HCT116 (cell line): Measurements from ENCODE around the gene TMEM131. TPM values are rescaled to one million over a fixed set of nuclear protein-coding genes. Genes with fewer than 3 reads are reported as not detected.

Source experiments
- ATAC-seq: fragments of 200-7000 bp; cut with Tn5 transposase; 2 replicates; pipeline ENCODE4 v1.9.1; 2020; ENCODE audit warnings: mild to moderate bottlenecking, moderate library complexity
- BruUV-seq: library from RNA; stranded (reverse); fragments of 400-500 nt; replicated peaks from 2 replicates; lab custom pipeline; 2021; lab: Mats Ljungman, UMichigan
- CTCF ChIA-PET: fragments of 300-600 bp; sonication (Branson Sonifier 250); formaldehyde crosslinking; loops from one replicate; lab custom pipeline; 2021; ENCODE audit warnings: antibody characterized with exemption; lab: Charles Lee
- POLR2A ChIA-PET: fragments of 300-600, 350-600 bp; sonication (Branson Sonifier 250); formaldehyde crosslinking; loops from one replicate; lab custom pipeline; 2021; ENCODE audit warnings: antibody characterized with exemption; lab: Charles Lee
- RAD21 ChIA-PET, 2 experiments: fragments of 300-600 bp; sonication (Branson Sonifier 250); formaldehyde crosslinking; loops; one replicate each; lab custom pipeline; 2023; ENCODE audit warnings: low total read pairs in 2 of 2; ENCODE audit not compliant: uncharacterized antibody in 2 of 2, unreplicated experiment in 2 of 2, low non-redundant PET in 1 of 2; lab: Charles Lee
- DNase-seq: peaks from one replicate; pipeline ENCODE4 v3.0.0-alpha.2; 2010; ENCODE audit warnings: low read depth, low spot score
- H2AFZ ChIP-seq: fragments of 200-600 bp; shearing (Covaris generic), sonication (generic); 2 replicates; pipeline ENCODE4 v1.6.1; 2017; ENCODE audit warnings: low read depth, mixed run types, mixed read lengths, antibody characterized with exemption, low read length; ENCODE audit not compliant: poor library complexity, severe bottlenecking
- H3K27ac ChIP-seq: 2 replicates; pipeline ENCODE4 v1.5.1; 2012; ENCODE audit warnings: low read depth, low read length
- H3K27me3 ChIP-seq: fragments of 200-600 bp; sonication (generic); 2 replicates; pipeline ENCODE4 v1.6.1; 2016; ENCODE audit warnings: mixed run types, low read length, mixed read lengths; ENCODE audit not compliant: insufficient read depth
- H3K36me3 ChIP-seq, 2 experiments: fragments of 200-500 bp in 1 of 2; fragments of 200-600 bp in 1 of 2; sonication (Bioruptor generic) in 1 of 2; sonication (generic) in 1 of 2; 2 replicates each; pipeline versions ENCODE4 v1.5.1 to v1.6.1; 2014 to 2016; ENCODE audit warnings: low read length in 2 of 2, inconsistent platforms in 1 of 2, mixed read lengths in 1 of 2, mixed run types in 1 of 2; ENCODE audit not compliant: insufficient read depth in 2 of 2, control insufficient read depth in 1 of 2
- H3K4me1 ChIP-seq, 2 experiments: fragments of 200-600 bp in 1 of 2; sonication (generic) in 1 of 2; 2 replicates each; pipeline versions ENCODE4 v1.5.1 to v1.6.1; 2012 to 2017; ENCODE audit warnings: low read length in 2 of 2, inconsistent platforms in 1 of 2, mild to moderate bottlenecking in 1 of 2, mixed read lengths in 1 of 2, mixed run types in 1 of 2, moderate library complexity in 1 of 2; ENCODE audit not compliant: insufficient read depth in 2 of 2, control insufficient read depth in 1 of 2
- H3K4me2 ChIP-seq: fragments of 200-600 bp; sonication (generic); 2 replicates; pipeline ENCODE4 v1.6.1; 2017; ENCODE audit warnings: mixed run types, low read length, mixed read lengths
- H3K4me3 ChIP-seq, 2 experiments: fragments of 200-600 bp in 1 of 2; sonication (generic) in 1 of 2; replicated peaks in 1 of 2; 2 replicates each; pipeline ENCODE4 v1.5.1; 2011 to 2016; ENCODE audit warnings: low read length in 2 of 2, control low read depth in 1 of 2, low read depth in 1 of 2, mild to moderate bottlenecking in 1 of 2, mixed read lengths in 1 of 2, mixed run types in 1 of 2
- H3K79me2 ChIP-seq: fragments of 200-600 bp; sonication (generic); 2 replicates; pipeline ENCODE4 v1.6.1; 2017; ENCODE audit warnings: mild to moderate bottlenecking, mixed run types, low read length, moderate library complexity, mixed read lengths; ENCODE audit not compliant: insufficient read depth
- H3K9ac ChIP-seq: fragments of 200-600 bp; sonication (generic); 2 replicates; pipeline ENCODE4 v1.6.1; 2016; ENCODE audit warnings: low read length, mixed read lengths
- H3K9me2 ChIP-seq: fragments of 200-600 bp; sonication (generic), shearing (Covaris generic); 2 replicates; pipeline ENCODE4 v1.6.1; 2017; ENCODE audit warnings: mixed run types, mild to moderate bottlenecking, moderate library complexity; ENCODE audit not compliant: insufficient read depth
- H3K9me3 ChIP-seq, 2 experiments: fragments of 200-500 bp in 1 of 2; fragments of 200-600 bp in 1 of 2; sonication (Bioruptor generic) in 1 of 2; sonication (generic) in 1 of 2; 2 replicates each; pipeline ENCODE4 v1.6.1; 2014 to 2017; ENCODE audit warnings: low read length in 2 of 2, mixed read lengths in 2 of 2, inconsistent platforms in 1 of 2, low read depth in 1 of 2, mild to moderate bottlenecking in 1 of 2, mixed run types in 1 of 2, moderate library complexity in 1 of 2; ENCODE audit not compliant: control insufficient read depth in 1 of 2, insufficient read depth in 1 of 2
- H4K20me1 ChIP-seq: fragments of 200-600 bp; sonication (generic), shearing (Covaris generic); 2 replicates; pipeline ENCODE4 v1.6.1; 2017; ENCODE audit warnings: mixed run types, mild to moderate bottlenecking, moderate library complexity; ENCODE audit not compliant: insufficient read depth
- CBX3 ChIP-seq: IDR thresholded peaks from 2 replicates; pipeline ENCODE4 v1.6.1; 2012; ENCODE audit warnings: low read depth
- CEBPB ChIP-seq: IDR thresholded peaks from 2 replicates; pipeline ENCODE4 v1.6.1; 2012; ENCODE audit warnings: low read depth
- CTCF ChIP-seq, 3 experiments: fragments of 200-600 bp in 1 of 3; sonication (generic) in 1 of 3; IDR thresholded peaks in 2 of 3; conservative IDR thresholded peaks in 1 of 3; 2 replicates each; pipeline ENCODE4 v1.5.1; 2012 to 2017; ENCODE audit warnings: low read depth in 2 of 3, low read length in 2 of 3, antibody characterized with exemption in 1 of 3, borderline replicate concordance in 1 of 3, control low read depth in 1 of 3, mild to moderate bottlenecking in 1 of 3, mixed read lengths in 1 of 3, mixed run types in 1 of 3, moderate library complexity in 1 of 3; ENCODE audit not compliant: insufficient read depth in 1 of 3
- EGR1 ChIP-seq: IDR thresholded peaks from 2 replicates; pipeline ENCODE4 v1.6.1; 2012; ENCODE audit warnings: low read depth
- ELF1 ChIP-seq: IDR thresholded peaks from 2 replicates; pipeline ENCODE4 v1.6.1; 2012; ENCODE audit warnings: low read depth, borderline replicate concordance
- EZH2 ChIP-seq: fragments of 200-600 bp; sonication (generic); IDR thresholded peaks from 2 replicates; pipeline ENCODE4 v1.6.1; 2017; ENCODE audit warnings: antibody characterized with exemption, mixed run types
- FOSL1 ChIP-seq: IDR thresholded peaks from 2 replicates; pipeline ENCODE4 v1.6.1; 2012; ENCODE audit warnings: low read depth
- JUND ChIP-seq: IDR thresholded peaks from 2 replicates; pipeline ENCODE4 v1.6.1; 2012
- MAX ChIP-seq: IDR thresholded peaks from 2 replicates; pipeline ENCODE4 v1.6.1; 2012
- POLR2A ChIP-seq: IDR thresholded peaks from 2 replicates; pipeline ENCODE4 v1.7.0; 2011; ENCODE audit warnings: borderline replicate concordance; ENCODE audit not compliant: insufficient read depth, insufficient read length; ENCODE audit errors: extremely low read depth
- POLR2AphosphoS5 ChIP-seq: IDR thresholded peaks from 2 replicates; pipeline ENCODE4 v1.6.1; 2011; ENCODE audit warnings: mild to moderate bottlenecking, low read depth, low read length, moderate library complexity
- RAD21 ChIP-seq: IDR thresholded peaks from 2 replicates; pipeline ENCODE4 v1.6.1; 2012; ENCODE audit warnings: low read depth, mild to moderate bottlenecking
- SP1 ChIP-seq: IDR thresholded peaks from 2 replicates; pipeline ENCODE4 v1.6.1; 2012; ENCODE audit warnings: low read depth
- SRF ChIP-seq: IDR thresholded peaks from 2 replicates; pipeline ENCODE4 v1.6.1; 2012; ENCODE audit warnings: low read depth
- TCF7L2 ChIP-seq: IDR thresholded peaks from 2 replicates; pipeline ENCODE4 v1.7.0; 2011; ENCODE audit warnings: borderline replicate concordance, inconsistent platforms; ENCODE audit not compliant: insufficient read depth, insufficient read length; ENCODE audit errors: extremely low read depth
- YY1 ChIP-seq: IDR thresholded peaks from 2 replicates; pipeline ENCODE4 v1.6.1; 2011; ENCODE audit warnings: low read length, low read depth, moderate library complexity, mild to moderate bottlenecking; ENCODE audit not compliant: insufficient replicate concordance; ENCODE audit errors: extremely low read depth
- ZBTB33 ChIP-seq: IDR thresholded peaks from 2 replicates; pipeline ENCODE4 v1.6.1; 2011; ENCODE audit warnings: mild to moderate bottlenecking, low read length, moderate library complexity; ENCODE audit not compliant: insufficient replicate concordance; ENCODE audit errors: extremely low read depth
- ZFX ChIP-seq: fragments of 450-650 bp; IDR thresholded peaks from 2 replicates; pipeline ENCODE4 v1.6.1; 2017
- ZNF274 ChIP-seq: fragments of 200-500 bp; sonication (Bioruptor generic); IDR thresholded peaks from 2 replicates; pipeline ENCODE4 v1.6.1; 2014; ENCODE audit warnings: mild to moderate bottlenecking, low read depth, low read length, inconsistent platforms
- intact Hi-C: fragments of 100-400 bp; cut with micrococcal nuclease; formaldehyde crosslinking; loops from 2 replicates; pipeline ENCODE4 v1.10.0; 2022
- total RNA-seq: library from RNA; stranded (reverse); gene quantifications from one replicate; pipeline ENCODE4 v1.2.1, GENCODE V29; 2021; ENCODE audit not compliant: unreplicated experiment

Gene TMEM131
- total RNA-seq, 1 experiment from 2014 or later, result 51.5 TPM

- TF ChIP-seq ELF1 (no peak), CBX3 (no peak), ZNF274 (no peak), MAX (no peak), JUND (no peak), POLR2AphosphoS5 (no peak), ZFX (no peak), YY1 (no peak), EZH2 (no peak), TCF7L2 (no peak), FOSL1 (no peak), CEBPB (no peak), EGR1 (no peak), SRF (no peak), RAD21 (no peak), CTCF (IDR thresholded peaks at IDR 0.05 in 2 of 3, conservative IDR thresholded peaks at IDR 0.05 in 1 of 3; ENCODE audit: borderline replicate concordance in 1 of 3, insufficient read depth in 1 of 3, low read depth in 2 of 3, low read length in 2 of 3) (no peak), ZBTB33 (no peak), SP1 (no peak), POLR2A (no peak)
- Histone ChIP-seq H3K4me1 (no peaks in the 10 kb centered on the region), H3K27ac (no peak overlapping the region), H3K36me3 (no peaks in the 10 kb centered on the region), H4K20me1 (no peaks in the 10 kb centered on the region), H3K9me2 (no peaks in the 10 kb centered on the region), H3K4me3 (no peak overlapping the region), H3K27me3 (no peaks in the 10 kb centered on the region), H3K9ac (no peak overlapping the region), H3K9me3 (no peaks in the 10 kb centered on the region), H3K79me2 (no peaks in the 10 kb centered on the region), H3K4me2 (no peak overlapping the region), H2AFZ (no peak overlapping the region)
- POLR2A ChIA-PET, result no interaction called here
- no peak for ATAC-seq
- BruUV-seq, result no TSS peak
- intact Hi-C loops, result no loop called here
- RAD21 ChIA-PET, result no interaction called here
- CTCF ChIA-PET, result no interaction called here
- DNase-seq, result no peak
Measured at GRCh38 chr2:97716695-97717612, 278.8 kb downstream of the TMEM131 start.
